Neuron (in vitro differentiated cells): Measurements from ENCODE around the gene TAS2R1.

Experiments
- H2AFZ ChIP-seq: one replicate; pipeline ENCODE4 v1.6.1; 2013; ENCODE audit warnings: low read depth, mild to moderate bottlenecking, inconsistent platforms, low read length, moderate library complexity
- H3K27me3 ChIP-seq: one replicate; pipeline ENCODE4 v1.6.1; 2013; ENCODE audit warnings: low read length; ENCODE audit not compliant: insufficient read depth
- H3K36me3 ChIP-seq: one replicate; pipeline ENCODE4 v1.6.1; 2013; ENCODE audit warnings: low read length; ENCODE audit not compliant: insufficient read depth
- H3K4me1 ChIP-seq: one replicate; pipeline ENCODE4 v1.6.1; 2013; ENCODE audit warnings: low read length; ENCODE audit not compliant: insufficient read depth
- H3K4me3 ChIP-seq: 2 replicates; pipeline ENCODE4 v1.5.1; 2013; ENCODE audit warnings: mild to moderate bottlenecking, low read length, moderate library complexity
- H3K9me3 ChIP-seq: one replicate; pipeline ENCODE4 v1.6.1; 2013; ENCODE audit warnings: low read length

Gene TAS2R1

GRCh38 chr5:9630251-9630650, at the start of gene TAS2R1:
Gene TAS2R1, minus strand, starts transcription at chr5:9630351. Its CDS starts 319 bp downstream, at chr5:9630032.
- no peaks in the 10 kb centered on the region for H3K27me3 ChIP-seq
- no peaks in the 10 kb centered on the region for H3K9me3 ChIP-seq
- no peak within 1 kb of the TSS for H3K4me3 ChIP-seq
- peaks cover 3% of the 10 kb centered on the region for H3K4me1 ChIP-seq
- H2AFZ ChIP-seq, result no peak within 1 kb of the TSS
- no peaks in the 10 kb centered on the region for H3K36me3 ChIP-seq

- no peaks in the 10 kb centered on the region for H3K27me3 ChIP-seq
- H3K4me1 ChIP-seq, result no peaks in the 10 kb centered on the region
- no peak overlapping the region for H2AFZ ChIP-seq
- no peaks in the 10 kb centered on the region for H3K9me3 ChIP-seq
- no peaks in the 10 kb centered on the region for H3K36me3 ChIP-seq
- H3K4me3 ChIP-seq, result no peak overlapping the region
Measured at GRCh38 chr5:9670371-9670770, 40.2 kb upstream of the TAS2R1 start.

- no peaks in the 10 kb centered on the region for H3K4me1 ChIP-seq
- H3K9me3 ChIP-seq, result no peaks in the 10 kb centered on the region
- no peak overlapping the region for H3K4me3 ChIP-seq
- H2AFZ ChIP-seq, result no peak overlapping the region
- no peaks in the 10 kb centered on the region for H3K27me3 ChIP-seq
- no peaks in the 10 kb centered on the region for H3K36me3 ChIP-seq
Measured at GRCh38 chr5:9667906-9668305, 37.8 kb upstream of the TAS2R1 start.

GRCh38 chr5:9663891-9664290, 33.7 kb upstream of the TAS2R1 start:
- Histone ChIP-seq H3K4me1 (no peaks in the 10 kb centered on the region), H2AFZ (no peak overlapping the region), H3K4me3 (no peak overlapping the region), H3K27me3 (no peaks in the 10 kb centered on the region), H3K36me3 (no peaks in the 10 kb centered on the region), H3K9me3 (no peaks in the 10 kb centered on the region)

- H3K4me3 ChIP-seq, result no peak overlapping the region
- H3K36me3 ChIP-seq, result no peaks in the 10 kb centered on the region
- no peaks in the 10 kb centered on the region for H3K27me3 ChIP-seq
- no peak overlapping the region for H2AFZ ChIP-seq
- no peaks in the 10 kb centered on the region for H3K9me3 ChIP-seq
- H3K4me1 ChIP-seq, result no peaks in the 10 kb centered on the region
Measured at GRCh38 chr5:9661316-9662015, 31.3 kb upstream of the TAS2R1 start.

GRCh38 chr5:9658706-9659105, 28.6 kb upstream of the TAS2R1 start:
- no peak overlapping the region for H2AFZ ChIP-seq
- no peaks in the 10 kb centered on the region for H3K9me3 ChIP-seq
- no peaks in the 10 kb centered on the region for H3K4me1 ChIP-seq

GRCh38 chr5:9657819-9658218, 27.7 kb upstream of the TAS2R1 start:
- H3K4me3 ChIP-seq, result no peak overlapping the region
- H3K36me3 ChIP-seq, result no peaks in the 10 kb centered on the region
- H3K27me3 ChIP-seq, result no peaks in the 10 kb centered on the region
- H3K4me1 ChIP-seq, result no peaks in the 10 kb centered on the region
- H3K9me3 ChIP-seq, result no peaks in the 10 kb centered on the region
- H2AFZ ChIP-seq, result no peak overlapping the region

More at GRCh38 chr5:9658706-9659105, 28.6 kb upstream of the TAS2R1 start:
- Histone ChIP-seq H3K4me3 (no peak overlapping the region), H3K36me3 (no peaks in the 10 kb centered on the region), H3K27me3 (no peaks in the 10 kb centered on the region)

- Histone ChIP-seq H2AFZ (no peak overlapping the region), H3K4me3 (no peak overlapping the region), H3K9me3 (no peaks in the 10 kb centered on the region), H3K27me3 (no peaks in the 10 kb centered on the region), H3K36me3 (no peaks in the 10 kb centered on the region), H3K4me1 (no peaks in the 10 kb centered on the region)
Measured at GRCh38 chr5:9655641-9656040, 25.5 kb upstream of the TAS2R1 start.

GRCh38 chr5:9654886-9655285, 24.7 kb upstream of the TAS2R1 start:
- no peaks in the 10 kb centered on the region for H3K36me3 ChIP-seq

GRCh38 chr5:9653811-9654210, 23.7 kb upstream of the TAS2R1 start:
- Histone ChIP-seq H3K36me3 (no peaks in the 10 kb centered on the region), H2AFZ (no peak overlapping the region), H3K27me3 (no peaks in the 10 kb centered on the region), H3K4me3 (no peak overlapping the region), H3K9me3 (no peaks in the 10 kb centered on the region), H3K4me1 (no peaks in the 10 kb centered on the region)

More at GRCh38 chr5:9654886-9655285, 24.7 kb upstream of the TAS2R1 start:
- Histone ChIP-seq H3K4me3 (no peak overlapping the region), H3K9me3 (no peaks in the 10 kb centered on the region), H2AFZ (no peak overlapping the region), H3K4me1 (no peaks in the 10 kb centered on the region), H3K27me3 (no peaks in the 10 kb centered on the region)

GRCh38 chr5:9653061-9653460, 22.9 kb upstream of the TAS2R1 start:
- H3K9me3 ChIP-seq, result no peaks in the 10 kb centered on the region
- H2AFZ ChIP-seq, result no peak overlapping the region
- H3K4me3 ChIP-seq, result no peak overlapping the region
- H3K27me3 ChIP-seq, result no peaks in the 10 kb centered on the region
- no peaks in the 10 kb centered on the region for H3K36me3 ChIP-seq
- H3K4me1 ChIP-seq, result no peaks in the 10 kb centered on the region

GRCh38 chr5:9652295-9652694, 22.1 kb upstream of the TAS2R1 start:
- no peaks in the 10 kb centered on the region for H3K27me3 ChIP-seq
- no peaks in the 10 kb centered on the region for H3K36me3 ChIP-seq
- H3K4me3 ChIP-seq, result no peak overlapping the region
- H2AFZ ChIP-seq, result no peak overlapping the region
- no peaks in the 10 kb centered on the region for H3K9me3 ChIP-seq
- no peaks in the 10 kb centered on the region for H3K4me1 ChIP-seq

GRCh38 chr5:9646843-9647242, 16.7 kb upstream of the TAS2R1 start:
- H3K4me3 ChIP-seq, result no peak overlapping the region
- H3K4me1 ChIP-seq, result peaks cover 3% of the 10 kb centered on the region
- H2AFZ ChIP-seq, result no peak overlapping the region
- H3K9me3 ChIP-seq, result no peaks in the 10 kb centered on the region
- no peaks in the 10 kb centered on the region for H3K36me3 ChIP-seq
- no peaks in the 10 kb centered on the region for H3K27me3 ChIP-seq

- peaks cover 3% of the 10 kb centered on the region for H3K4me1 ChIP-seq
- H3K4me3 ChIP-seq, result no peak overlapping the region
- no peaks in the 10 kb centered on the region for H3K9me3 ChIP-seq
- no peaks in the 10 kb centered on the region for H3K27me3 ChIP-seq
- no peak overlapping the region for H2AFZ ChIP-seq
- H3K36me3 ChIP-seq, result no peaks in the 10 kb centered on the region
Measured at GRCh38 chr5:9644630-9645029, 14.5 kb upstream of the TAS2R1 start.
